H9 (cell line): Measurements from ENCODE around the gene ZNF121. TPM values are rescaled to one million over a fixed set of nuclear protein-coding genes. Genes with fewer than 3 reads are reported as not detected.
A peak's percentile ranks its signal among the peaks of the same experiment; 100 is the strongest.

ENCODE experiments used
- DNase-seq: peaks from one replicate; pipeline ENCODE4 v3.0.0-alpha.2; 2017
- H2AFZ ChIP-seq: one replicate; pipeline ENCODE4 v1.6.1; 2013; ENCODE audit warnings: mild to moderate bottlenecking, low read length, control low read depth, moderate library complexity
- H2AK5ac ChIP-seq: 2 replicates; pipeline ENCODE4 v1.6.1; 2013; ENCODE audit warnings: low read length, control low read depth, mixed read lengths; ENCODE audit not compliant: insufficient read length
- H2BK120ac ChIP-seq: one replicate; pipeline ENCODE4 v1.6.1; 2013; ENCODE audit warnings: low read depth, mild to moderate bottlenecking, low read length, control low read depth, inconsistent platforms; ENCODE audit not compliant: poor library complexity, severe bottlenecking
- H2BK12ac ChIP-seq: 2 replicates; pipeline ENCODE4 v1.6.1; 2013; ENCODE audit warnings: low read length, control low read depth, mixed read lengths, low read depth; ENCODE audit not compliant: insufficient read length
- H2BK15ac ChIP-seq: 2 replicates; pipeline ENCODE4 v1.6.1; 2013; ENCODE audit warnings: low read depth, low read length, control low read depth
- H2BK20ac ChIP-seq: one replicate; pipeline ENCODE4 v1.6.1; 2013; ENCODE audit warnings: low read depth, mild to moderate bottlenecking, low read length, control low read depth, inconsistent platforms; ENCODE audit not compliant: poor library complexity, severe bottlenecking
- H2BK5ac ChIP-seq: 2 replicates; pipeline ENCODE4 v1.6.1; 2013; ENCODE audit warnings: low read length, control low read depth, mixed read lengths; ENCODE audit not compliant: insufficient read length
- H3K14ac ChIP-seq: 2 replicates; pipeline ENCODE4 v1.6.1; 2013; ENCODE audit warnings: low read length, control low read depth; ENCODE audit not compliant: insufficient read depth
- H3K18ac ChIP-seq: 2 replicates; pipeline ENCODE4 v1.6.1; 2013; ENCODE audit warnings: low read depth, mild to moderate bottlenecking, mixed read lengths, low read length, control low read depth; ENCODE audit not compliant: insufficient read length
- H3K23ac ChIP-seq: 2 replicates; pipeline ENCODE4 v1.6.1; 2013; ENCODE audit warnings: low read length, control low read depth, mixed read lengths, low read depth; ENCODE audit not compliant: insufficient read length
- H3K23me2 ChIP-seq: 2 replicates; pipeline ENCODE4 v1.6.1; 2013; ENCODE audit warnings: low read depth, mild to moderate bottlenecking, mixed read lengths, low read length, control low read depth; ENCODE audit not compliant: insufficient read length, poor library complexity, severe bottlenecking
- H3K27ac ChIP-seq: 2 replicates; pipeline ENCODE4 v1.5.1; 2013; ENCODE audit warnings: low read length, control low read depth, mixed read lengths, low read depth; ENCODE audit not compliant: insufficient read length
- H3K27me3 ChIP-seq: 2 replicates; pipeline ENCODE4 v1.6.1; 2013; ENCODE audit warnings: low read length, control low read depth, inconsistent platforms; ENCODE audit not compliant: insufficient read depth
- H3K4ac ChIP-seq: 2 replicates; pipeline ENCODE4 v1.6.1; 2013; ENCODE audit warnings: low read depth, mild to moderate bottlenecking, control low read depth, inconsistent platforms, low read length, moderate library complexity
- H3K4me1 ChIP-seq: 2 replicates; pipeline ENCODE4 v1.6.1; 2013; ENCODE audit warnings: low read length, control low read depth, inconsistent platforms; ENCODE audit not compliant: insufficient read depth
- H3K4me2 ChIP-seq: 2 replicates; pipeline ENCODE4 v1.6.1; 2013; ENCODE audit warnings: low read length, control low read depth, mixed read lengths; ENCODE audit not compliant: insufficient read length, insufficient read depth
- H3K56ac ChIP-seq: 2 replicates; pipeline ENCODE4 v1.6.1; 2013; ENCODE audit warnings: low read depth, mild to moderate bottlenecking, mixed read lengths, low read length, control low read depth; ENCODE audit not compliant: insufficient read length
- H3K79me1 ChIP-seq: 2 replicates; pipeline ENCODE4 v1.6.1; 2013; ENCODE audit warnings: low read depth, mild to moderate bottlenecking, moderate library complexity, low read length, control low read depth, inconsistent platforms; ENCODE audit not compliant: insufficient read depth, poor library complexity, severe bottlenecking
- H3K79me2 ChIP-seq: 2 replicates; pipeline ENCODE4 v1.6.1; 2013; ENCODE audit warnings: low read length, control low read depth, inconsistent platforms; ENCODE audit not compliant: insufficient read depth
- H3K9ac ChIP-seq: 2 replicates; pipeline ENCODE4 v1.6.1; 2013; ENCODE audit warnings: low read length, control low read depth, mixed read lengths; ENCODE audit not compliant: insufficient read length; ENCODE audit errors: extremely low read depth
- H3K9me3 ChIP-seq: one replicate; pipeline ENCODE4 v1.6.1; 2013; ENCODE audit warnings: low read depth, low read length, inconsistent platforms; ENCODE audit not compliant: control insufficient read depth
- H3T11ph ChIP-seq: one replicate; pipeline ENCODE4 v1.6.1; 2013; ENCODE audit warnings: mild to moderate bottlenecking, low read length, control low read depth, inconsistent platforms
- H4K20me1 ChIP-seq: one replicate; pipeline ENCODE4 v1.6.1; 2013; ENCODE audit not compliant: control insufficient read depth, insufficient read length, insufficient read depth
- H4K5ac ChIP-seq: 2 replicates; pipeline ENCODE4 v1.6.1; 2013; ENCODE audit warnings: low read depth, mild to moderate bottlenecking, mixed read lengths, low read length, control low read depth; ENCODE audit not compliant: insufficient read length
- H4K8ac ChIP-seq: replicated peaks from 2 replicates; pipeline ENCODE4 v1.6.1; 2013; ENCODE audit warnings: low read length, control low read depth, mixed read lengths, low read depth; ENCODE audit not compliant: insufficient read length
- H4K91ac ChIP-seq: 2 replicates; pipeline ENCODE4 v1.6.1; 2013; ENCODE audit warnings: low read depth, mild to moderate bottlenecking, moderate library complexity, mixed read lengths, low read length, control low read depth; ENCODE audit not compliant: insufficient read length
- H3K27ac Mint-ChIP-seq, 3 experiments: 2 replicates in 2 of 3; 3 replicates in 1 of 3; pipeline ENCODE4 v1.8.0; 2020 to 2021; ENCODE audit warnings: mixed read lengths in 3 of 3, mild to moderate bottlenecking in 1 of 3, moderate library complexity in 1 of 3
- H3K27me3 Mint-ChIP-seq: 2 replicates; pipeline ENCODE4 v1.8.0; 2021; ENCODE audit warnings: low read depth, mild to moderate bottlenecking, moderate library complexity, mixed read lengths
- H3K36me3 Mint-ChIP-seq, 3 experiments: 2 replicates in 2 of 3; 3 replicates in 1 of 3; pipeline ENCODE4 v1.8.0; 2020 to 2021; ENCODE audit warnings: low read depth in 3 of 3, mixed read lengths in 3 of 3; ENCODE audit not compliant: insufficient read depth in 1 of 3
- H3K4me1 Mint-ChIP-seq, 2 experiments: 2 replicates each; pipeline ENCODE4 v1.8.0; 2020; ENCODE audit warnings: mixed read lengths in 2 of 2
- H3K4me3 Mint-ChIP-seq, 2 experiments: 2 replicates in 1 of 2; 3 replicates in 1 of 2; pipeline ENCODE4 v1.8.0; 2020 to 2021; ENCODE audit warnings: mild to moderate bottlenecking in 2 of 2, mixed read lengths in 2 of 2, moderate library complexity in 1 of 2
- H3K9me3 Mint-ChIP-seq, 2 experiments: 2 replicates in 1 of 2; 3 replicates in 1 of 2; pipeline ENCODE4 v1.8.0; 2020; ENCODE audit warnings: mild to moderate bottlenecking in 2 of 2, mixed read lengths in 2 of 2, moderate library complexity in 1 of 2
- WGBS: extraction: QIAGEN DNeasy Blood & Tissue Kit; methylation state at CpG from one replicate; pipeline ENCODE4 v1.1.7; 2013; ENCODE audit warnings: missing lambda C conversion rate, low lambda C conversion rate, mixed read lengths; ENCODE audit not compliant: insufficient read length; ENCODE audit errors: extremely low coverage; 5-methylcytosine and 5-hydroxymethylcytosine counted together
- total RNA-seq: library from RNA; stranded (reverse); gene quantifications from 2 replicates; pipeline ENCODE4 v1.2.1, GENCODE V29; 2021
- TF ChIP-seq, protein P1 (sequence below): fragments of 200-600 bp; sonication (generic); conservative IDR thresholded peaks from 3 replicates; pipeline ENCODE4 v1.8.0; 2021; ENCODE audit warnings: antibody characterized with exemption, mild to moderate bottlenecking

Gene ZNF121
- total RNA-seq, 1 experiment from 2014 or later: 171 TPM

GRCh38 chr19:9621156-9622037 lies 37.1 kb upstream of the ZNF121 start, which contains the start of gene ZNF561:
ZNF561 (minus strand) TSS chr19:9621232; CDS start chr19:9619456, 1,776 bp downstream.
- Histone ChIP-seq H2BK12ac (no peak within 1 kb of the TSS), H2BK5ac (peak within 1 kb of the TSS; percentile 61), H2AK5ac (no peak within 1 kb of the TSS), H2AFZ (no peak within 1 kb of the TSS), H3T11ph (peak within 1 kb of the TSS; percentile 40), H3K4me2 (peak within 1 kb of the TSS; percentile 62), H3K23me2 (peaks cover 5% of the 10 kb centered on the region), H4K8ac (no peak within 1 kb of the TSS), H3K79me1 (peaks cover 6% of the 10 kb centered on the region), H3K9ac (peak within 1 kb of the TSS; percentile 89), H3K56ac (peak within 1 kb of the TSS; percentile 55), H3K4ac (no peak within 1 kb of the TSS; the same call in 1 of the 2 replicates), H3K27me3 (no peaks in the 10 kb centered on the region; the same call in 1 of the 2 replicates), H2BK20ac (no peak within 1 kb of the TSS), H4K20me1 (no peaks in the 10 kb centered on the region), H3K79me2 (peaks cover 9% of the 10 kb centered on the region; the same call in 1 of the 2 replicates), H3K14ac (peak within 1 kb of the TSS; percentile 97), H4K91ac (no peak within 1 kb of the TSS), H3K27ac (peak within 1 kb of the TSS; percentile 71), H2BK15ac (no peak within 1 kb of the TSS), H3K18ac (peak within 1 kb of the TSS; percentile 97), H3K23ac (no peak within 1 kb of the TSS), H3K4me1 (no peaks in the 10 kb centered on the region; the same call in 1 of the 2 replicates), H2BK120ac (no peak within 1 kb of the TSS), H3K9me3 (no peaks in the 10 kb centered on the region), H4K5ac (peak within 1 kb of the TSS; percentile 48)
- Mint-ChIP-seq H3K36me3 (peaks cover 28 to 35% (median 30%) of the 10 kb centered on the region in 3 experiments), H3K4me1 (peaks cover 18 to 23% of the 10 kb centered on the region in 2 experiments), H3K27ac (peak within 1 kb of the TSS; percentile 100), H3K27me3 (no peaks in the 10 kb centered on the region), H3K9me3 (peaks cover 0 to 4% of the 10 kb centered on the region in 2 experiments; a peak in 1 of 5 replicates), H3K4me3 (peak within 1 kb of the TSS; percentile 94 to 100)
- no CpG with 5 or more reads among the region's 33 CpGs for WGBS
- TF ChIP-seq, protein P1, sequence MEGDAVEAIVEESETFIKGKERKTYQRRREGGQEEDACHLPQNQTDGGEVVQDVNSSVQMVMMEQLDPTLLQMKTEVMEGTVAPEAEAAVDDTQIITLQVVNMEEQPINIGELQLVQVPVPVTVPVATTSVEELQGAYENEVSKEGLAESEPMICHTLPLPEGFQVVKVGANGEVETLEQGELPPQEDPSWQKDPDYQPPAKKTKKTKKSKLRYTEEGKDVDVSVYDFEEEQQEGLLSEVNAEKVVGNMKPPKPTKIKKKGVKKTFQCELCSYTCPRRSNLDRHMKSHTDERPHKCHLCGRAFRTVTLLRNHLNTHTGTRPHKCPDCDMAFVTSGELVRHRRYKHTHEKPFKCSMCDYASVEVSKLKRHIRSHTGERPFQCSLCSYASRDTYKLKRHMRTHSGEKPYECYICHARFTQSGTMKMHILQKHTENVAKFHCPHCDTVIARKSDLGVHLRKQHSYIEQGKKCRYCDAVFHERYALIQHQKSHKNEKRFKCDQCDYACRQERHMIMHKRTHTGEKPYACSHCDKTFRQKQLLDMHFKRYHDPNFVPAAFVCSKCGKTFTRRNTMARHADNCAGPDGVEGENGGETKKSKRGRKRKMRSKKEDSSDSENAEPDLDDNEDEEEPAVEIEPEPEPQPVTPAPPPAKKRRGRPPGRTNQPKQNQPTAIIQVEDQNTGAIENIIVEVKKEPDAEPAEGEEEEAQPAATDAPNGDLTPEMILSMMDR: no peak
- peak; percentile 89 for DNase-seq
